ENCODE measurements around the gene PLA2G10. TPM values are rescaled to one million over a fixed set of nuclear protein-coding genes. Genes with fewer than 3 reads are reported as not detected.
"Not testable (repeated sequence)": the region's sequence is repeated elsewhere in the genome, so short reads cannot be mapped to it uniquely, and the experiment has no call there.

The PLA2G10 gene
- under 1 TPM; 0.27 to 0.71 (median 0.43) TPM for polyA plus RNA-seq (ENCODE audit: insufficient read length in 10 of 10)
- long read RNA-seq, donor 1, result 0 reads
- long read RNA-seq, donor 2, result 0 reads
- long read RNA-seq, donor 3, result 0 reads
- long read RNA-seq, donor 4, result 0 reads
- long read RNA-seq, donor 5, result 0 reads
- long read RNA-seq, donor 6, result 0 reads
- long read RNA-seq, donor 7, result 0 reads
- long read RNA-seq, donor 8, result 0 reads
- long read RNA-seq, donor 9, result 0 reads

- not testable (repeated sequence) for DNase-seq
These were observed at the start of gene PLA2G10 for GRCh38 chr16:14694129-14694528. PLA2G10 (minus strand) TSS chr16:14694308; CDS start chr16:14694229, 79 bp downstream.

- not testable (repeated sequence) for DNase-seq
These were observed 48.4 kb upstream of the PLA2G10 start, which contains the start of gene NPIPA2 for GRCh38 chr16:14742273-14743128. NPIPA2 (plus strand) TSS chr16:14742533; CDS start chr16:14748066, 5,533 bp downstream.

GRCh38 chr16:14741794-14742193 lies 47.7 kb upstream of the PLA2G10 start:
- DNase-seq, result not testable (repeated sequence)

GRCh38 chr16:14740832-14741385 lies 46.8 kb upstream of the PLA2G10 start:
- DNase-seq, result not testable (repeated sequence)

- DNase-seq, result not testable (repeated sequence)
These were observed 39.1 kb upstream of the PLA2G10 start for GRCh38 chr16:14733233-14733632.

GRCh38 chr16:14703156-14704011 lies 9.3 kb upstream of the PLA2G10 start, which contains the start of gene NPIPA3:
NPIPA3 (plus strand) TSS chr16:14703411; CDS start chr16:14708944, 5,533 bp downstream.
- DNase-seq, result not testable (repeated sequence)

- not testable (repeated sequence) for DNase-seq
These were observed 8.6 kb upstream of the PLA2G10 start for GRCh38 chr16:14702672-14703071.

GRCh38 chr16:14701859-14702258 lies 7.8 kb upstream of the PLA2G10 start:
- DNase-seq, result not testable (repeated sequence)

- not testable (repeated sequence) for DNase-seq
These were observed 8.0 kb downstream of the PLA2G10 start for GRCh38 chr16:14685870-14686793.

- no peak for DNase-seq
These were observed 12.0 kb downstream of the PLA2G10 start for GRCh38 chr16:14682121-14682520.

- DNase-seq, result no peak
These were observed 13.0 kb downstream of the PLA2G10 start for GRCh38 chr16:14681115-14681514.

- DNase-seq, result not testable (repeated sequence)
These were observed 13.7 kb downstream of the PLA2G10 start for GRCh38 chr16:14680396-14680795.

GRCh38 chr16:14678748-14679497 lies 15.2 kb downstream of the PLA2G10 start:
- DNase-seq, result no peak

GRCh38 chr16:14677627-14678026 lies 16.5 kb downstream of the PLA2G10 start:
- no peak for DNase-seq

GRCh38 chr16:14676633-14677032 lies 17.5 kb downstream of the PLA2G10 start:
- DNase-seq, result no peak

GRCh38 chr16:14672403-14672971 lies 21.6 kb downstream of the PLA2G10 start:
- no peak for DNase-seq

GRCh38 chr16:14669776-14670175 lies 24.3 kb downstream of the PLA2G10 start:
- DNase-seq, result no peak

GRCh38 chr16:14668556-14669223 lies 25.4 kb downstream of the PLA2G10 start:
- no peak for DNase-seq

Measured in muscle of back (tissue), 13 donors.